LNCAP (cell line): ENCODE results near the gene SAP130.

ENCODE experiments used
- CTCF ChIP-seq: fragments of 450-650 bp; IDR thresholded peaks from 2 replicates; pipeline ENCODE4 v1.5.1; 2017; ENCODE audit warnings: mild to moderate bottlenecking

Gene SAP130

GRCh38 chr2:128024816-128025215, 3.0 kb downstream of the SAP130 start:
- no peak for TF ChIP-seq CTCF

- no peak for TF ChIP-seq CTCF
Observed at GRCh38 chr2:128017561-128017960, 10.3 kb downstream of the SAP130 start.

GRCh38 chr2:128016620-128017019, 11.2 kb downstream of the SAP130 start:
- TF ChIP-seq CTCF, result no peak

GRCh38 chr2:128012698-128013097, 15.2 kb downstream of the SAP130 start:
- no peak for TF ChIP-seq CTCF

GRCh38 chr2:128008074-128008672, 19.7 kb downstream of the SAP130 start:
- TF ChIP-seq CTCF, result no peak

GRCh38 chr2:128004509-128004908, 23.4 kb downstream of the SAP130 start:
- TF ChIP-seq CTCF, result no peak

- no peak for TF ChIP-seq CTCF
Observed at GRCh38 chr2:128003463-128003862, 24.4 kb downstream of the SAP130 start.

GRCh38 chr2:127996160-127996559, 31.7 kb downstream of the SAP130 start:
- TF ChIP-seq CTCF, result no peak
